ENCODE measurements around the gene KIAA1217. TPM values are rescaled to one million over a fixed set of nuclear protein-coding genes. Genes with fewer than 3 reads are reported as not detected.

Gene KIAA1217
- total and polyA plus RNA-seq, 2 of the 8 experiments (the other 6 are each of a cell fraction or from before 2014, with no cell fraction given): 4.5 to 15.6 TPM

DNA sequence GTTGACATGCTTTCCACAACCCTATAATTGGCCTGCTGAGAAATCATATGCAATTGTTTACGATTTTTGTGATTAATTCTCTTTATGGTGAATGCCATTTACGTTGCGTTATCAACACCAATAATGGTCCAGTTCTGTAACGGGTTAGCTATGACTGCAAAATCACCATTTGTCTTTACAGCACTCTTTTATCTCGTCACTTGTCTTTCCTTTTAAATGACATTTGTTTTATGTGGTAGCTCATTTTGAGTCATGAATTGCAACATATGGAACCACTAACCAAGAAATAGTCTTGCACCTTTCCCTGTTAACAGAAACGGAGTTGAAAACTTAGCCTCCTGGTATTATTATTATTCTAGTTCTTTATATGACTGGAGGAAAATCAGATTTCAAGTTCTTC lies 3.1 kb upstream of the KIAA1217 start (continued):
- TF ChIP-seq, protein P1, sequence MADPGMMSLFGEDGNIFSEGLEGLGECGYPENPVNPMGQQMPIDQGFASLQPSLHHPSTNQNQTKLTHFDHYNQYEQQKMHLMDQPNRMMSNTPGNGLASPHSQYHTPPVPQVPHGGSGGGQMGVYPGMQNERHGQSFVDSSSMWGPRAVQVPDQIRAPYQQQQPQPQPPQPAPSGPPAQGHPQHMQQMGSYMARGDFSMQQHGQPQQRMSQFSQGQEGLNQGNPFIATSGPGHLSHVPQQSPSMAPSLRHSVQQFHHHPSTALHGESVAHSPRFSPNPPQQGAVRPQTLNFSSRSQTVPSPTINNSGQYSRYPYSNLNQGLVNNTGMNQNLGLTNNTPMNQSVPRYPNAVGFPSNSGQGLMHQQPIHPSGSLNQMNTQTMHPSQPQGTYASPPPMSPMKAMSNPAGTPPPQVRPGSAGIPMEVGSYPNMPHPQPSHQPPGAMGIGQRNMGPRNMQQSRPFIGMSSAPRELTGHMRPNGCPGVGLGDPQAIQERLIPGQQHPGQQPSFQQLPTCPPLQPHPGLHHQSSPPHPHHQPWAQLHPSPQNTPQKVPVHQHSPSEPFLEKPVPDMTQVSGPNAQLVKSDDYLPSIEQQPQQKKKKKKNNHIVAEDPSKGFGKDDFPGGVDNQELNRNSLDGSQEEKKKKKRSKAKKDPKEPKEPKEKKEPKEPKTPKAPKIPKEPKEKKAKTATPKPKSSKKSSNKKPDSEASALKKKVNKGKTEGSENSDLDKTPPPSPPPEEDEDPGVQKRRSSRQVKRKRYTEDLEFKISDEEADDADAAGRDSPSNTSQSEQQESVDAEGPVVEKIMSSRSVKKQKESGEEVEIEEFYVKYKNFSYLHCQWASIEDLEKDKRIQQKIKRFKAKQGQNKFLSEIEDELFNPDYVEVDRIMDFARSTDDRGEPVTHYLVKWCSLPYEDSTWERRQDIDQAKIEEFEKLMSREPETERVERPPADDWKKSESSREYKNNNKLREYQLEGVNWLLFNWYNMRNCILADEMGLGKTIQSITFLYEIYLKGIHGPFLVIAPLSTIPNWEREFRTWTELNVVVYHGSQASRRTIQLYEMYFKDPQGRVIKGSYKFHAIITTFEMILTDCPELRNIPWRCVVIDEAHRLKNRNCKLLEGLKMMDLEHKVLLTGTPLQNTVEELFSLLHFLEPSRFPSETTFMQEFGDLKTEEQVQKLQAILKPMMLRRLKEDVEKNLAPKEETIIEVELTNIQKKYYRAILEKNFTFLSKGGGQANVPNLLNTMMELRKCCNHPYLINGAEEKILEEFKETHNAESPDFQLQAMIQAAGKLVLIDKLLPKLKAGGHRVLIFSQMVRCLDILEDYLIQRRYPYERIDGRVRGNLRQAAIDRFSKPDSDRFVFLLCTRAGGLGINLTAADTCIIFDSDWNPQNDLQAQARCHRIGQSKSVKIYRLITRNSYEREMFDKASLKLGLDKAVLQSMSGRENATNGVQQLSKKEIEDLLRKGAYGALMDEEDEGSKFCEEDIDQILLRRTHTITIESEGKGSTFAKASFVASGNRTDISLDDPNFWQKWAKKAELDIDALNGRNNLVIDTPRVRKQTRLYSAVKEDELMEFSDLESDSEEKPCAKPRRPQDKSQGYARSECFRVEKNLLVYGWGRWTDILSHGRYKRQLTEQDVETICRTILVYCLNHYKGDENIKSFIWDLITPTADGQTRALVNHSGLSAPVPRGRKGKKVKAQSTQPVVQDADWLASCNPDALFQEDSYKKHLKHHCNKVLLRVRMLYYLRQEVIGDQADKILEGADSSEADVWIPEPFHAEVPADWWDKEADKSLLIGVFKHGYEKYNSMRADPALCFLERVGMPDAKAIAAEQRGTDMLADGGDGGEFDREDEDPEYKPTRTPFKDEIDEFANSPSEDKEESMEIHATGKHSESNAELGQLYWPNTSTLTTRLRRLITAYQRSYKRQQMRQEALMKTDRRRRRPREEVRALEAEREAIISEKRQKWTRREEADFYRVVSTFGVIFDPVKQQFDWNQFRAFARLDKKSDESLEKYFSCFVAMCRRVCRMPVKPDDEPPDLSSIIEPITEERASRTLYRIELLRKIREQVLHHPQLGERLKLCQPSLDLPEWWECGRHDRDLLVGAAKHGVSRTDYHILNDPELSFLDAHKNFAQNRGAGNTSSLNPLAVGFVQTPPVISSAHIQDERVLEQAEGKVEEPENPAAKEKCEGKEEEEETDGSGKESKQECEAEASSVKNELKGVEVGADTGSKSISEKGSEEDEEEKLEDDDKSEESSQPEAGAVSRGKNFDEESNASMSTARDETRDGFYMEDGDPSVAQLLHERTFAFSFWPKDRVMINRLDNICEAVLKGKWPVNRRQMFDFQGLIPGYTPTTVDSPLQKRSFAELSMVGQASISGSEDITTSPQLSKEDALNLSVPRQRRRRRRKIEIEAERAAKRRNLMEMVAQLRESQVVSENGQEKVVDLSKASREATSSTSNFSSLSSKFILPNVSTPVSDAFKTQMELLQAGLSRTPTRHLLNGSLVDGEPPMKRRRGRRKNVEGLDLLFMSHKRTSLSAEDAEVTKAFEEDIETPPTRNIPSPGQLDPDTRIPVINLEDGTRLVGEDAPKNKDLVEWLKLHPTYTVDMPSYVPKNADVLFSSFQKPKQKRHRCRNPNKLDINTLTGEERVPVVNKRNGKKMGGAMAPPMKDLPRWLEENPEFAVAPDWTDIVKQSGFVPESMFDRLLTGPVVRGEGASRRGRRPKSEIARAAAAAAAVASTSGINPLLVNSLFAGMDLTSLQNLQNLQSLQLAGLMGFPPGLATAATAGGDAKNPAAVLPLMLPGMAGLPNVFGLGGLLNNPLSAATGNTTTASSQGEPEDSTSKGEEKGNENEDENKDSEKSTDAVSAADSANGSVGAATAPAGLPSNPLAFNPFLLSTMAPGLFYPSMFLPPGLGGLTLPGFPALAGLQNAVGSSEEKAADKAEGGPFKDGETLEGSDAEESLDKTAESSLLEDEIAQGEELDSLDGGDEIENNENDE (IDR thresholded peaks at IDR 0.05; ENCODE audit: insufficient replicate concordance, low read length): no peak
- TF ChIP-seq POU5F1 (IDR thresholded peaks at IDR 0.05; ENCODE audit: low read depth, low read length) (no peak), RXRA (IDR thresholded peaks at IDR 0.05; ENCODE audit: insufficient read depth, low read depth, low read length) (no peak), NRF1 (IDR thresholded peaks at IDR 0.05; ENCODE audit: low read depth, low read length) (no peak)

All from H1 (cell line).